ENCODE measurements around the gene CCND1. TPM values are rescaled to one million over a fixed set of nuclear protein-coding genes. Genes with fewer than 3 reads are reported as not detected.

Gene CCND1
- total and polyA plus RNA-seq, 9 of the 15 experiments (the other 6 are each of a cell fraction or from before 2014, with no cell fraction given) = 0.04 to 23.3 (median 3.8) TPM

DNA sequence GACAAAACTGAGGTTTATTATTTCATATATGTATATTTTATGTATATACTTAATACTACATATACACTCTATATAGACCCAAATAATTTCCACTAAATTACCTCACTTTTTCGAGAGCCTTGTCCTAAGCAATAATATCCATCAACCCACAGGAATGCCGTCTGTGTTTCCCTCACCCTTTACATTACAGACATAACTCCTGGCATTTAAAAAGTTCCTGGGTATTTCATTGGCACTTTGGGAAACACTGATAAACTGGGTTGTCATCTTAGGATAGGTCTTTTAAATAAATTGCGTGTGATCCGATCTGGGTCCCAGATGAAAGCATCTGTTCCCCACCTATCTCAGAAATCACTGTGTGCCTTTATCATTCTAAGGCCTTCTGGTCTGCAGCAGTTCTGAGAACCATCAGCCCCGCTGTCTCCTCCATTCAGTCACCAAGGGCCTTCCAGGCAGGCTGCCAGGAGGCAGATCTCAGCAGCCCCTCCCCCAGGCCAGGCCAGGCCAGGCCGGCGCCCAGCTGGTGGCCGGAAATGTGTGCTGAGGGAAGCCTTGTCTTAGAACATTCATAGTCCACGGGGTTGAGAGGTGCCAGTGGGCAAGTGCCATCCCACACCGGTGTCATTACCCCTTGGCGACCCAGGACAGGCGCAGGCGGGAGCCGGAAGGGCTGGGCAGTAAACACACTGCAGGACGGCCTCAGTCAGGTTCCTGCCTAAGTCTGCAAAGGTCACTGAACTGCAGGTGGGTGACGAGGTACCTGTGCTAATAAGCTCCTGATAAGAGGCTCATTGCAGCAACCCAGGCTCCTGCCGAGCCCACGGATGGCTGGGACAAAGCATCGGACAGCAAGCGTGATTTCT is 59.6 kb downstream of the CCND1 start (continued):
- TF ChIP-seq, protein P1, sequence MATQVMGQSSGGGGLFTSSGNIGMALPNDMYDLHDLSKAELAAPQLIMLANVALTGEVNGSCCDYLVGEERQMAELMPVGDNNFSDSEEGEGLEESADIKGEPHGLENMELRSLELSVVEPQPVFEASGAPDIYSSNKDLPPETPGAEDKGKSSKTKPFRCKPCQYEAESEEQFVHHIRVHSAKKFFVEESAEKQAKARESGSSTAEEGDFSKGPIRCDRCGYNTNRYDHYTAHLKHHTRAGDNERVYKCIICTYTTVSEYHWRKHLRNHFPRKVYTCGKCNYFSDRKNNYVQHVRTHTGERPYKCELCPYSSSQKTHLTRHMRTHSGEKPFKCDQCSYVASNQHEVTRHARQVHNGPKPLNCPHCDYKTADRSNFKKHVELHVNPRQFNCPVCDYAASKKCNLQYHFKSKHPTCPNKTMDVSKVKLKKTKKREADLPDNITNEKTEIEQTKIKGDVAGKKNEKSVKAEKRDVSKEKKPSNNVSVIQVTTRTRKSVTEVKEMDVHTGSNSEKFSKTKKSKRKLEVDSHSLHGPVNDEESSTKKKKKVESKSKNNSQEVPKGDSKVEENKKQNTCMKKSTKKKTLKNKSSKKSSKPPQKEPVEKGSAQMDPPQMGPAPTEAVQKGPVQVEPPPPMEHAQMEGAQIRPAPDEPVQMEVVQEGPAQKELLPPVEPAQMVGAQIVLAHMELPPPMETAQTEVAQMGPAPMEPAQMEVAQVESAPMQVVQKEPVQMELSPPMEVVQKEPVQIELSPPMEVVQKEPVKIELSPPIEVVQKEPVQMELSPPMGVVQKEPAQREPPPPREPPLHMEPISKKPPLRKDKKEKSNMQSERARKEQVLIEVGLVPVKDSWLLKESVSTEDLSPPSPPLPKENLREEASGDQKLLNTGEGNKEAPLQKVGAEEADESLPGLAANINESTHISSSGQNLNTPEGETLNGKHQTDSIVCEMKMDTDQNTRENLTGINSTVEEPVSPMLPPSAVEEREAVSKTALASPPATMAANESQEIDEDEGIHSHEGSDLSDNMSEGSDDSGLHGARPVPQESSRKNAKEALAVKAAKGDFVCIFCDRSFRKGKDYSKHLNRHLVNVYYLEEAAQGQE (IDR thresholded peaks at IDR 0.05; ENCODE audit: borderline replicate concordance) = peak; percentile 69
- TF ChIP-seq, protein P1 (CRISPR knock-in tag; IDR thresholded peaks at IDR 0.05; ENCODE audit: low read depth) = no peak
- TF ChIP-seq STAG1 (CRISPR knock-in tag; IDR thresholded peaks at IDR 0.05; ENCODE audit: borderline replicate concordance) (no peak), ATF1 (CRISPR knock-in tag; IDR thresholded peaks at IDR 0.05) (no peak), ATF1 (tag; IDR thresholded peaks at IDR 0.05) (peak; percentile 29; the same call in 1 of the 2 replicates), SOX6 (IDR thresholded peaks at IDR 0.05) (peak; percentile 63), TAL1 (IDR thresholded peaks at IDR 0.05) (peak; percentile 73), BACH1 (tag; IDR thresholded peaks at IDR 0.05) (no peak), TCF3 (CRISPR knock-in tag; IDR thresholded peaks at IDR 0.05) (peak; percentile 56), SMARCA4 (IDR thresholded peaks at IDR 0.05) (0 out of 2 replicates have a peak, but pooled peaks have one; percentile 45), PHF21A (IDR thresholded peaks at IDR 0.05; ENCODE audit: borderline replicate concordance, low read depth) (peak; percentile 70; the same call in 1 of the 2 replicates), RCOR1 (IDR thresholded peaks at IDR 0.05; ENCODE audit: borderline replicate concordance in 1 of 2, low read depth in 2 of 2, low read length in 2 of 2) (peak; percentile 11 to 91; a peak in 3 of 4 replicates), ZBTB1 (CRISPR knock-in tag; IDR thresholded peaks at IDR 0.05; ENCODE audit: borderline replicate concordance, low read depth) (no peak), PRPF4 (IDR thresholded peaks at IDR 0.05; ENCODE audit: insufficient read depth, low read depth, low read length, poor library complexity, severe bottlenecking) (no peak), SRSF9 (IDR thresholded peaks at IDR 0.05; ENCODE audit: borderline replicate concordance, low read depth, low read length) (no peak), ZBED1 (IDR thresholded peaks at IDR 0.05) (no peak), EP400 (IDR thresholded peaks at IDR 0.05) (no peak), ZZZ3 (IDR thresholded peaks at IDR 0.05) (no peak)
- TF ChIP-seq, protein P2, sequence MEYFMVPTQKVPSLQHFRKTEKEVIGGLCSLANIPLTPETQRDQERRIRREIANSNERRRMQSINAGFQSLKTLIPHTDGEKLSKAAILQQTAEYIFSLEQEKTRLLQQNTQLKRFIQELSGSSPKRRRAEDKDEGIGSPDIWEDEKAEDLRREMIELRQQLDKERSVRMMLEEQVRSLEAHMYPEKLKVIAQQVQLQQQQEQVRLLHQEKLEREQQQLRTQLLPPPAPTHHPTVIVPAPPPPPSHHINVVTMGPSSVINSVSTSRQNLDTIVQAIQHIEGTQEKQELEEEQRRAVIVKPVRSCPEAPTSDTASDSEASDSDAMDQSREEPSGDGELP (CRISPR knock-in tag; IDR thresholded peaks at IDR 0.05; ENCODE audit: borderline replicate concordance) = peak; percentile 91
